Effector memory CD4-positive, alpha-beta T cell (primary cell): Measurements from ENCODE around the gene HMCES.
"Not testable (repeated sequence)": the region's sequence is repeated elsewhere in the genome, so short reads cannot be mapped to it uniquely, and the experiment has no call there.

ENCODE experiments used
- DNase-seq, 3 donors: peaks; one replicate each; pipeline ENCODE4 v3.0.0-alpha.2; 2020
- H3K27ac ChIP-seq: 2 replicates; pipeline ENCODE4 v1.7.0; 2013; ENCODE audit warnings: mild to moderate bottlenecking, low read length, moderate library complexity; ENCODE audit not compliant: insufficient read depth, poor library complexity, severe bottlenecking
- H3K27me3 ChIP-seq: replicated peaks from 2 replicates; pipeline ENCODE4 v1.7.0; 2013; ENCODE audit warnings: mild to moderate bottlenecking, low read length; ENCODE audit not compliant: insufficient read depth, control insufficient read depth, poor library complexity, severe bottlenecking
- H3K36me3 ChIP-seq: 2 replicates; pipeline ENCODE4 v1.7.0; 2013; ENCODE audit warnings: mild to moderate bottlenecking, low read length, moderate library complexity; ENCODE audit not compliant: control insufficient read depth, insufficient read depth
- H3K4me1 ChIP-seq: 2 replicates; pipeline ENCODE4 v1.7.0; 2013; ENCODE audit warnings: low read length, mild to moderate bottlenecking; ENCODE audit not compliant: control insufficient read depth, insufficient read depth, poor library complexity, severe bottlenecking
- H3K4me3 ChIP-seq: 2 replicates; pipeline ENCODE4 v1.7.0; 2013; ENCODE audit warnings: low read length, low read depth, mild to moderate bottlenecking; ENCODE audit not compliant: insufficient read depth, poor library complexity, severe bottlenecking
- H3K9me3 ChIP-seq: 2 replicates; pipeline ENCODE4 v1.7.0; 2013; ENCODE audit warnings: mild to moderate bottlenecking, low read length, moderate library complexity; ENCODE audit not compliant: control insufficient read depth

Gene HMCES

GRCh38 chr3:129257609-129258008 lies 21.1 kb upstream of the HMCES start:
- H3K27me3 ChIP-seq, result no peaks in the 10 kb centered on the region
- no peak for DNase-seq
- no peaks in the 10 kb centered on the region for H3K9me3 ChIP-seq
- H3K27ac ChIP-seq, result no peak overlapping the region
- no peaks in the 10 kb centered on the region for H3K4me1 ChIP-seq
- H3K36me3 ChIP-seq, result peaks cover 85% of the 10 kb centered on the region
- no peak overlapping the region for H3K4me3 ChIP-seq

- no peak overlapping the region for H3K27ac ChIP-seq
- H3K4me3 ChIP-seq, result no peak overlapping the region
- no peaks in the 10 kb centered on the region for H3K27me3 ChIP-seq
- H3K4me1 ChIP-seq, result no peaks in the 10 kb centered on the region
- DNase-seq, result no peak
- no peaks in the 10 kb centered on the region for H3K9me3 ChIP-seq
- peaks cover 84% of the 10 kb centered on the region for H3K36me3 ChIP-seq
These were observed 18.8 kb upstream of the HMCES start for GRCh38 chr3:129259612-129260477.

- H3K4me1 ChIP-seq, result no peaks in the 10 kb centered on the region
- no peak overlapping the region for H3K27ac ChIP-seq
- DNase-seq, result no peak
- H3K4me3 ChIP-seq, result no peak overlapping the region
- H3K36me3 ChIP-seq, result peaks cover 85% of the 10 kb centered on the region
- H3K27me3 ChIP-seq, result no peaks in the 10 kb centered on the region
- H3K9me3 ChIP-seq, result no peaks in the 10 kb centered on the region
These were observed 18.1 kb upstream of the HMCES start for GRCh38 chr3:129260606-129261005.

GRCh38 chr3:129261894-129262293 lies 16.8 kb upstream of the HMCES start:
- H3K27me3 ChIP-seq, result no peaks in the 10 kb centered on the region
- H3K4me1 ChIP-seq, result no peaks in the 10 kb centered on the region
- no peak overlapping the region for H3K4me3 ChIP-seq
- peaks cover 78% of the 10 kb centered on the region for H3K36me3 ChIP-seq
- H3K9me3 ChIP-seq, result no peaks in the 10 kb centered on the region
- H3K27ac ChIP-seq, result no peak overlapping the region
- DNase-seq, result no peak

GRCh38 chr3:129263161-129263910 lies 15.3 kb upstream of the HMCES start:
- Histone ChIP-seq H3K27me3 (no peaks in the 10 kb centered on the region), H3K4me1 (no peaks in the 10 kb centered on the region), H3K27ac (no peak overlapping the region), H3K36me3 (peaks cover 79% of the 10 kb centered on the region), H3K9me3 (no peaks in the 10 kb centered on the region), H3K4me3 (no peak overlapping the region)
- DNase-seq, result no peak

- not testable (repeated sequence) for DNase-seq, H3K4me3 ChIP-seq, H3K9me3 ChIP-seq, H3K27ac ChIP-seq, H3K4me1 ChIP-seq, H3K27me3 ChIP-seq
- peaks cover 83% of the 10 kb centered on the region for H3K36me3 ChIP-seq
These were observed 13.7 kb upstream of the HMCES start for GRCh38 chr3:129264994-129265393.

- no peak overlapping the region for H3K4me3 ChIP-seq
- H3K36me3 ChIP-seq, result peaks cover 82% of the 10 kb centered on the region
- no peaks in the 10 kb centered on the region for H3K9me3 ChIP-seq
- H3K4me1 ChIP-seq, result no peaks in the 10 kb centered on the region
- no peaks in the 10 kb centered on the region for H3K27me3 ChIP-seq
- no peak for DNase-seq
- no peak overlapping the region for H3K27ac ChIP-seq
These were observed 12.0 kb upstream of the HMCES start for GRCh38 chr3:129266651-129267050.

- no peak overlapping the region for H3K27ac ChIP-seq
- H3K4me3 ChIP-seq, result no peak overlapping the region
- H3K9me3 ChIP-seq, result no peaks in the 10 kb centered on the region
- peaks cover 91% of the 10 kb centered on the region for H3K36me3 ChIP-seq
- H3K27me3 ChIP-seq, result no peaks in the 10 kb centered on the region
- no peaks in the 10 kb centered on the region for H3K4me1 ChIP-seq
- no peak for DNase-seq
These were observed 10.3 kb upstream of the HMCES start for GRCh38 chr3:129268396-129268795.

- Histone ChIP-seq H3K4me3 (no peak overlapping the region), H3K36me3 (peaks cover 95% of the 10 kb centered on the region), H3K27me3 (no peaks in the 10 kb centered on the region), H3K4me1 (no peaks in the 10 kb centered on the region), H3K9me3 (no peaks in the 10 kb centered on the region), H3K27ac (no peak overlapping the region)
- no peak for DNase-seq
These were observed 7.0 kb upstream of the HMCES start for GRCh38 chr3:129271674-129272073.

- peaks cover 4% of the 10 kb centered on the region for H3K4me1 ChIP-seq
- DNase-seq, result no peak
- no peaks in the 10 kb centered on the region for H3K9me3 ChIP-seq
- H3K27ac ChIP-seq, result no peak overlapping the region
- H3K27me3 ChIP-seq, result no peaks in the 10 kb centered on the region
- H3K4me3 ChIP-seq, result no peak overlapping the region
- peaks cover 54% of the 10 kb centered on the region for H3K36me3 ChIP-seq
These were observed 2.3 kb upstream of the HMCES start for GRCh38 chr3:129276385-129276784.
